Panc1 (cell line): ENCODE results near the gene QARS1. TPM values are rescaled to one million over a fixed set of nuclear protein-coding genes. Genes with fewer than 3 reads are reported as not detected.

Experiments
- ATAC-seq: fragments of 200-7000 bp; cut with Tn5 transposase; 2 replicates; pipeline ENCODE4 v1.9.1; 2020; ENCODE audit warnings: mild to moderate bottlenecking, moderate library complexity
- BruUV-seq: library from RNA; stranded (reverse); fragments of 400-500 nt; replicated peaks from 2 replicates; lab custom pipeline; 2021; lab: Mats Ljungman, UMichigan
- CTCF ChIA-PET: fragments of 300-600 bp; sonication (Branson Sonifier 250); formaldehyde crosslinking; loops from one replicate; lab custom pipeline; 2022; ENCODE audit warnings: antibody characterized with exemption; lab: Charles Lee
- POLR2A ChIA-PET: fragments of 300-600 bp; sonication (Branson Sonifier 250); formaldehyde crosslinking; loops from one replicate; lab custom pipeline; 2022; ENCODE audit warnings: antibody characterized with exemption; lab: Charles Lee
- DNase-seq: peaks from one replicate; pipeline ENCODE4 v3.0.0-alpha.2; 2010; ENCODE audit warnings: low read depth, low spot score
- H3K27ac ChIP-seq: 2 replicates; pipeline ENCODE4 v1.5.1; 2011; ENCODE audit warnings: mild to moderate bottlenecking, low read length, inconsistent platforms
- H3K27me3 ChIP-seq: fragments of 200-500 bp; sonication (Bioruptor generic); 2 replicates; pipeline ENCODE4 v1.6.0; 2014; ENCODE audit warnings: low read length, inconsistent platforms; ENCODE audit not compliant: control insufficient read depth, insufficient read depth
- H3K36me3 ChIP-seq: fragments of 200-500 bp; sonication (Bioruptor generic); 2 replicates; pipeline ENCODE4 v1.5.1; 2014; ENCODE audit warnings: inconsistent platforms, mild to moderate bottlenecking, low read length, moderate library complexity; ENCODE audit not compliant: control insufficient read depth, insufficient read depth
- H3K4me1 ChIP-seq: 2 replicates; pipeline ENCODE4 v1.5.1; 2011; ENCODE audit warnings: inconsistent platforms, mild to moderate bottlenecking, low read length, moderate library complexity; ENCODE audit not compliant: control insufficient read depth, insufficient read depth
- H3K4me3 ChIP-seq, 2 experiments: 2 replicates each; pipeline ENCODE4 v1.5.1; 2011 to 2012; ENCODE audit warnings: low read depth in 2 of 2, low read length in 2 of 2, mild to moderate bottlenecking in 2 of 2, inconsistent platforms in 1 of 2, moderate library complexity in 1 of 2
- H3K9me3 ChIP-seq: fragments of 200-500 bp; sonication (Bioruptor generic); 2 replicates; pipeline ENCODE4 v1.5.1; 2014; ENCODE audit warnings: low read depth, mild to moderate bottlenecking, inconsistent platforms, low read length, moderate library complexity; ENCODE audit not compliant: control insufficient read depth, insufficient read depth
- CTCF ChIP-seq: fragments of 450-650 bp; IDR thresholded peaks from 2 replicates; pipeline ENCODE4 v1.5.1; 2017; ENCODE audit warnings: mild to moderate bottlenecking
- POLR2AphosphoS5 ChIP-seq: IDR thresholded peaks from 2 replicates; pipeline ENCODE4 v1.6.1; 2012; ENCODE audit warnings: mild to moderate bottlenecking, low read depth, low read length, moderate library complexity
- REST ChIP-seq, 2 experiments: IDR thresholded peaks; 2 replicates each; pipeline ENCODE4 v1.6.1; 2011 to 2012; ENCODE audit warnings: low read depth in 2 of 2, control low read depth in 1 of 2, low read length in 1 of 2, mild to moderate bottlenecking in 1 of 2, moderate library complexity in 1 of 2; ENCODE audit not compliant: insufficient read depth in 1 of 2
- SIN3A ChIP-seq: IDR thresholded peaks from 2 replicates; pipeline ENCODE4 v1.6.1; 2012; ENCODE audit warnings: low read depth, mild to moderate bottlenecking, low read length, moderate library complexity, borderline replicate concordance; ENCODE audit not compliant: insufficient read depth
- TCF7L2 ChIP-seq: IDR thresholded peaks from 2 replicates; pipeline ENCODE4 v1.6.1; 2011; ENCODE audit warnings: mild to moderate bottlenecking, low read depth, low read length, inconsistent platforms
- in situ Hi-C: cut with HindIII; loops from 2 replicates; pipeline ENCODE4 v1.10.0; 2016; ENCODE audit warnings: low sequenced_read_pairs, low pct_unique_long_range_greater_than_20kb
- intact Hi-C: fragments of 100-400 bp; cut with micrococcal nuclease; formaldehyde crosslinking; loops from one replicate; pipeline ENCODE4 v1.10.0; 2022; ENCODE audit not compliant: unreplicated experiment
- total RNA-seq: library from RNA; stranded (reverse); gene quantifications from one replicate; pipeline ENCODE4 v1.2.1, GENCODE V29; 2021; ENCODE audit not compliant: unreplicated experiment

Gene QARS1
- total RNA-seq, 1 experiment from 2014 or later, result 186 TPM

- H3K27ac ChIP-seq, result no peak overlapping the region
- TF ChIP-seq CTCF (no peak), REST (IDR thresholded peaks at IDR 0.05; ENCODE audit: insufficient read depth in 1 of 2, low read depth in 2 of 2, low read length in 1 of 2) (no peak), SIN3A (no peak), POLR2AphosphoS5 (no peak), TCF7L2 (no peak)
- ATAC-seq (no peak), DNase-seq (no peak)
- in situ Hi-C loops, result no loop called here
- peaks cover 11% of the 10 kb centered on the region for H3K36me3 ChIP-seq
- CTCF ChIA-PET, result no interaction called here
- intact Hi-C loops, result no loop called here
- no peaks in the 10 kb centered on the region for H3K27me3 ChIP-seq
- POLR2A ChIA-PET, result no interaction called here
- H3K9me3 ChIP-seq, result no peaks in the 10 kb centered on the region
- no peaks in the 10 kb centered on the region for H3K4me1 ChIP-seq
- BruUV-seq, result no TSS peak
- H3K4me3 ChIP-seq, result no peak overlapping the region
Measured at GRCh38 chr3:49079270-49079669, 25.3 kb downstream of the QARS1 start.

GRCh38 chr3:49076646-49077045 lies 27.9 kb downstream of the QARS1 start:
- H3K27ac ChIP-seq, result no peak overlapping the region
- DNase-seq (no peak), ATAC-seq (peak; percentile 48; the same call in 1 of the 2 replicates)
- intact Hi-C loops (no loop called here), in situ Hi-C loops (no loop called here)
- ChIA-PET POLR2A (no interaction called here), CTCF (no interaction called here)
- no peaks in the 10 kb centered on the region for H3K9me3 ChIP-seq
- H3K27me3 ChIP-seq, result no peaks in the 10 kb centered on the region
- TF ChIP-seq REST (IDR thresholded peaks at IDR 0.05; ENCODE audit: insufficient read depth in 1 of 2, low read depth in 2 of 2, low read length in 1 of 2) (no peak), POLR2AphosphoS5 (no peak), CTCF (no peak), TCF7L2 (no peak), SIN3A (no peak)
- H3K36me3 ChIP-seq, result peaks cover 17% of the 10 kb centered on the region
- H3K4me1 ChIP-seq, result no peaks in the 10 kb centered on the region
- no peak overlapping the region for H3K4me3 ChIP-seq
- TSS peak; percentile 55 for BruUV-seq
